Left renal cortex interstitium (tissue), 4 donors: Measurements from ENCODE around the gene POLL. TPM values are rescaled to one million over a fixed set of nuclear protein-coding genes. Genes with fewer than 3 reads are reported as not detected.

Source experiments
- polyA plus RNA-seq, 4 donors: library from polyadenylated mRNA; unstranded; fragments of 120-200 nt; gene quantifications; one replicate each; pipeline ENCODE4 v1.2.1, GENCODE V29; 2013; ENCODE audit not compliant: insufficient read length in 4 of 4

POLL gene
- polyA plus RNA-seq, 4 donors = 27.8 to 45.7 (median 34.9) TPM

Other genes starting within 250 kb of the POLL start
- gene BTRC, start 234.1 kb downstream of the POLL start, polyA plus RNA-seq = 10 to 100 TPM; 17.1 to 29.8 (median 26.4) TPM
- 10 to 100 TPM; 42.3 to 48.7 (median 45.0) TPM for gene DPCD, start 64 bp upstream of the POLL start, polyA plus RNA-seq
- gene FBXW4, start 106.9 kb upstream of the POLL start, polyA plus RNA-seq = 10 to 100 TPM; 51.1 to 61.6 (median 56.2) TPM
- gene FGF8, start 187.9 kb upstream of the POLL start, polyA plus RNA-seq = 10 to 100 TPM in 2 of 4 donors, 1 to 10 TPM in 2; 6.2 to 13.8 (median 9.8) TPM
- 10 to 100 TPM; 52.6 to 77.4 (median 61.7) TPM for gene NPM3, start 195.2 kb upstream of the POLL start, polyA plus RNA-seq
- gene OGA, start 230.2 kb upstream of the POLL start, polyA plus RNA-seq = 100 to 1,000 TPM; 114 to 274 (median 158) TPM